Activated CD8-positive, alpha-beta memory T cell treated with anti-CD3 and anti-CD28 coated beads for 24 hours (primary cell): Measurements from ENCODE around the gene LPXN.

ENCODE experiments used
- DNase-seq: peaks from one replicate; pipeline ENCODE4 v3.0.0-alpha.2; 2020

The LPXN gene

GRCh38 chr11:58575377-58576020 is at the start of gene LPXN:
Gene LPXN, minus strand, starts transcription at chr11:58575856. Its CDS starts 84 bp downstream, at chr11:58575772.
- DNase-seq, result peak; percentile 82

DNA sequence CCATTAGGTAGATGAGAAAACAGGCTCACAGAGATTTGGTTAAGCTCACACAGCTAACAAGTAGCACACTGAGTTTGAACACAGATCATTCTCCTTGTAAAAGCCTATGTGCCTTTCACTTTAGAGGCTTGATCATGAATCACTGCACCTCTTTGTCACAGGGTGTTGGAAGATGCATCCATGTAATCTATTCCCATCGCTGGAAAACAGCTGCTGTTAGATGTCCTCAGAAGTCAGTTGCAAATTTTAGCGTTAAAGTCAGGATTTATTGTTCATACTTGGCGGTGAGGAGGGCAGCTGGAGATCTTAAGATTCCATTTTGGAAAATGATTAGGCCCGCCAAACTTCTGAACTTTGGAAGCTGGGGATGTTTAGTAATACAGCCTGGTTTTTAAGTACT is 49.4 kb upstream of the LPXN start:
- no peak for DNase-seq

- DNase-seq, result no peak
These were observed 46.7 kb upstream of the LPXN start, which contains the start of gene CNTF for GRCh38 chr11:58622344-58622743. Gene CNTF, plus strand, starts transcription at chr11:58622665. Its CDS starts 88 bp downstream, at chr11:58622753.

DNA sequence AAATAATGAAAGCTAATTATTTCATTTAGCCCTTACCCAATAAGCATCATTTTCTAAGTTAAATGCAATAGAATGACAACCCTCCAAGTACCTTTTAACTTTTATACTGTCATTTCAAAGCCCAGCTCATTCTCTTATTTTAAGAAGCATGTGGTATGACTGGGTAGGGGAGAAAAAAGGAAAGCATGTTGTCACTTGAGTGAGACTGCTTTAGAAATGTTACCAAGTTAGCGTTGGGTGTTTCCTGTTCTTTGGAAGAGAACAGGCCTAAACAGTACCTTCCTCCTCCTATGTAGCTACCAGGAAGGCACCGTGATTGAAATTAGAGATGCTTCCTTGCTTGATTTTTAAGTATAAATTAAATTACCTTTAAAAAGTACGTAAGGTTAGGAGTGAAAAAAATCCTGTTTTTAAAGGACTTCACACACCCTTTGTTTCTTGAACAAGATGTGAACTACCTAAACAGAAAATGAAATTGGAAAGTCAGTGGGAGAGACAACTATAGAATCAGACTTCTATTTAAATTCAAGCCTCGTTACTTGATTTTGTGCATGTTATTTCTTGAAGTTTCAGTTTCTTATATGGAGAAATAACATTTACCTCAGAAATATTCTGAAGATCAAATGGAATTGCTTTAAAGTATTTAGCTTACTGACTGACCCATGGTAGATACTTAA is 46.1 kb upstream of the LPXN start:
- no peak for DNase-seq

- no peak for DNase-seq
These were observed 42.4 kb upstream of the LPXN start for GRCh38 chr11:58617976-58618557.

DNA sequence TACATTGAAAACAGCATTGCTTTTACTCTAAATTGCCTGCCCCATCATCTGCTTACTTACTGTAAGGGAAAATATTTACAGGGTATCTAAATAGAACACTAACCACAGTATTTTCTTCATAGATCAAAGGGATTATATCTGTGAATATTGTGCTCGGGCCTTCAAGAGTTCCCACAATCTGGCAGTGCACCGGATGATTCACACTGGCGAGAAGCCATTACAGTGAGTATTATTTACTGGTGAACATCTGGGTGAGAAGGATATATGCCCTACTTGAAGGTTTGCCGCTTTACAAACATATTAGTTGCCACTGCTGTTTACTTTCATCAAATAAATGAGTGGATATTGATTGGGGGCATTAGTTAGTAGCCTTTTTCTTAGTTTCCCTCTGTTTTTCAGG is 40.9 kb upstream of the LPXN start:
- no peak for DNase-seq

DNA sequence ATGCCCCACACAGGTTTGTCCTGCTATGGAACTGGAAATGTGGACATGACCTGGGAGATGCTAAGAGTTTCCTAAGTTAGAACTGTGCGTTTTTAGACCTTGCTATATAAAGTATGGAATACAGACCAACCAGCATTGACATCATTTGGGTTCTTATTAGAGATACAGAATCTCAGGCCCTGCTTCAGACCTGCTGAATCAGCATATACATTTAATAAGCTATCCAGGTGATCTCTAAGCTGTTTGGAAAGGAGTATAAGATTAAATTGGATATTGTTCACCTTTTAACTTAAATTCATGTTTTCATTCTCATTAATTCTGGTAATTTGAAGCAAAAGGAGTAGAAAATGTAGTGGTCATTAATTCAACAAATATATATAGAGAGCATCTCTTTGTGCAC is 39.9 kb upstream of the LPXN start:
- DNase-seq, result no peak

DNA sequence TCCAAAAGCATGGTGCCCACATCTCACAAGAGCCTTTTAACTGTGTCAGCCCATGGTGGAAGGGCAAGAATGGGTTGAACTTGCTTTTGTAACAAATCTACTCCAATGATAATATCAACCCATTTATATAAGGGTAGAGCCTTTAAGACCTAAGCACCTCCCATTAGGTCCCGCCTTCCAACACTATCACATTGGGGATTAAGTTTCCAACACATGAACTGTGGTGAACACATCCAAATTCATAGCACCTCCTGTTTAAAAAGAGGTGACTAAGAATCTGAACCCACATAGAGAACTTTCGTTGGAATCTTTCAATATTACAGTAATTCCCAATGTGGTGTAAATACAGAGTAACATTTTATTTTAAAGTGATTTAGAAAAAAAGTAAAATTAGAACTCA is 37.6 kb upstream of the LPXN start:
- DNase-seq, result no peak

- no peak for DNase-seq
These were observed 34.1 kb upstream of the LPXN start for GRCh38 chr11:58609723-58610122.

- no peak for DNase-seq
These were observed 32.7 kb upstream of the LPXN start for GRCh38 chr11:58608331-58608730.

- no peak for DNase-seq
These were observed 31.5 kb upstream of the LPXN start for GRCh38 chr11:58606930-58607714.

DNA sequence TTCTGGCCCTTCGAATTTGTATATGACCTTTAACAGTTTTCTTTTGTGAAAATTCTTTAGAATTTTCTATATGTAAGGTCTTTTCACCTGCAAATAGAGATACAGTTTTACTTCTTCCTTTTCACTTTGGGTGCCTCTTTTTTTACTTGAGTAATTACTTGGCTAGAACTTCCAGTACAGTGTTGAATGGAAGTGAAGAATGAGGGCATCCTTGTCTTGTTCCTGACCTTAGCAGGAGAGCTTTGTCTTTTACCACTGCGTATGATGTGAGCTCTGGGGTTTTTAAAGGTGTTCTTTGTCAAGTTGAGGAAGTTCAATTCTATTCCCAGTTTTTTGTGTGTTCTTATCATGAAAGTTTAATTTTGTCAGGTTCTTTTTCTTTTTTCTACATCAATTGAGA is 24.9 kb upstream of the LPXN start:
- no peak for DNase-seq

- DNase-seq, result no peak
These were observed 22.0 kb upstream of the LPXN start for GRCh38 chr11:58597486-58598144.

DNA sequence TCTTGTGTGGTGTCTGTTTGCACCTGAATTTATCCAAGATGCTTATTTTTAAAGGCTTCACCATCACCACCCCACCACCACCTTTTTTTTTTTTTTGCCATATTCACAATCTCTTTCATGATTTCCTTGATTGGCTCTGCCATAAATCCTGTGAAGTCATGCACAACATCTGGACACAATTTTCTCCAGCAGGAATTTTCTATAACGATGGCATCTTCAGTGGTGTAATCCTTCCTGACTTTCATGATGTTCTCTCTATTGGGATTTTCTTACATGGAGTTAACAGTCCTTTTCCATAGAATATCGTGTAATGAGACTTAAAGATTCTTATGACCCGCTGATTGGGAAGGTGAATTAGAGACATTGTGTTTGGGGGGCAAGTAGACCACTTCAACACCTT is 21.0 kb upstream of the LPXN start:
- no peak for DNase-seq

GRCh38 chr11:58594826-58595225 is 19.2 kb upstream of the LPXN start:
- no peak for DNase-seq

DNA sequence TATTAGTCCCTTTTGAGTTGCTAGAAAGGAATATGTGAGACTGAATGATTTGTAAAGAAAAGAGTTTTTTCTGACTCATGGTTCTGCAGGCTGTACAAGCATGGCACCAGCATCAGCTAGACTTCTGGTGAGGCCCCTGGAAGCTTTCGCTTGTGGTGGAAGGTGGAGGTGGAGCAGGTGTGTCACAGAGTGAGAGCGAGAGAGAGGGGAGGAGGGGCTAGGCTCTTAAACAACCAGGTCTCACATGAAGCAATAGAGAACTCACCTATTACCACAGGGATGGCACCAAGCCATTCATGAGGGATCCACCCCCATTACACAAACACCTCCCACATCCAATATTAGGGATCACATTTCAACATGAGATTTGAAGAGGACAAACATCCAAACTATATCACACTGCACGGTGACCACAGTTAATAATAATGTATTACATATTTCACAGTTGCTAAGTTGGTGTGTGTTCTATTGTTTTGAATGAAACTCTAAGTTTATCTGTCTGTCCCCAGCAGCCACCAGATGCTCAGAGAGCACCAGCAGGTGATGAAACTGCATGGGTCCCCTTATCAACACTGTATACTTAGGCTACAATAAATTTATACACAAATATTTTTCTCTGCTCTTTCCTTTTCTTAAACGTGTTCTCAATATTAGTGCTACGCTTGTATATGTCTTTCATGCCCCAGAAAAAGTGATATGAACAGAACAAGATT is 17.3 kb upstream of the LPXN start:
- peak; percentile 66 for DNase-seq

- DNase-seq, result no peak
These were observed 16.0 kb upstream of the LPXN start for GRCh38 chr11:58591659-58592058.

GRCh38 chr11:58586998-58587397 is 11.3 kb upstream of the LPXN start:
- DNase-seq, result no peak

DNA sequence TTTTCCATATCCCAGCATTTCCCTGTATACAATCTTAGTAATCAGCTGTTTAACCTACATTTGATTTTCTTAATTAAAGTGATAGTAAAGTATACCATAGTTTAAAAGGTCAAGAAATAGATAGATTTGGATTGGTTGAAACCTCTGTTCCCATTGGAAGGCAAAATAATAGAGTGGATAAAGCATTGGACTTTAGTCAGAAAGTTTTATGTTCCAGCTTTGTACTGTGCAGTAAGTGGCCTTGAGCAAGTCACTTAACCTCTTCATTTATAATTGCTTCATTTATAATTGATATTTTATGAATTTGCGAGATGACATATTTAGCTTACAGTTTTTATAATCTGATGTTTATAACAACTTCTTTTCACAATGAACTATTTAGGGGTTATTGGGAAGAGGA is 6.8 kb upstream of the LPXN start:
- DNase-seq, result no peak

GRCh38 chr11:58580311-58580710 is 4.7 kb upstream of the LPXN start:
- no peak for DNase-seq

GRCh38 chr11:58579192-58580129 is 3.8 kb upstream of the LPXN start:
- peak; percentile 94 for DNase-seq
